Measurements from ENCODE around the gene CTNNA2. TPM values are rescaled to one million over a fixed set of nuclear protein-coding genes. Genes with fewer than 3 reads are reported as not detected.

The CTNNA2 gene
- total RNA-seq, 6 donors from 2014 or later: not detected

GRCh38 chr2:79715338-79715737, 202.5 kb downstream of the CTNNA2 start:
- 74 to 87% methylated on average over 1 of the region's 1 CpG for WGBS, 2 donors
- ATAC-seq (ENCODE audit: low FRiP score in 2 of 2): no peak

GRCh38 chr2:79716266-79716665, 203.4 kb downstream of the CTNNA2 start:
- H3K27ac ChIP-seq: no peak overlapping the region

More at GRCh38 chr2:79715338-79715737, 202.5 kb downstream of the CTNNA2 start:
- H3K36me3 ChIP-seq: no peaks in the 10 kb centered on the region
- H3K27ac ChIP-seq: no peak overlapping the region
- H3K9me3 ChIP-seq: no peaks in the 10 kb centered on the region
- no peak overlapping the region for H3K4me3 ChIP-seq
- no peak for DNase-seq
- H3K4me1 ChIP-seq: no peaks in the 10 kb centered on the region
- TF ChIP-seq POLR2AphosphoS5 (IDR thresholded peaks at IDR 0.05) (no peak), POLR2A (IDR thresholded peaks at IDR 0.05) (no peak), EP300 (IDR thresholded peaks at IDR 0.05) (no peak), CTCF (IDR thresholded peaks at IDR 0.05) (no peak)
- H3K27me3 ChIP-seq: no peaks in the 10 kb centered on the region

GRCh38 chr2:79717364-79718007, 204.6 kb downstream of the CTNNA2 start:
- H3K27me3 ChIP-seq: no peaks in the 10 kb centered on the region
- H3K27ac ChIP-seq: no peak overlapping the region
- no peak for DNase-seq
- TF ChIP-seq EP300 (IDR thresholded peaks at IDR 0.05) (no peak), CTCF (IDR thresholded peaks at IDR 0.05) (no peak), POLR2A (IDR thresholded peaks at IDR 0.05) (no peak), POLR2AphosphoS5 (IDR thresholded peaks at IDR 0.05) (no peak)
- no peaks in the 10 kb centered on the region for H3K36me3 ChIP-seq
- no peaks in the 10 kb centered on the region for H3K4me1 ChIP-seq
- peak; percentile 30 to 93 for ATAC-seq (ENCODE audit: low FRiP score in 2 of 2)
- H3K9me3 ChIP-seq: no peaks in the 10 kb centered on the region
- H3K4me3 ChIP-seq: no peak overlapping the region
- WGBS, 2 donors: 57 to 75% methylated on average over 5 of the region's 5 CpGs

More at GRCh38 chr2:79716266-79716665, 203.4 kb downstream of the CTNNA2 start:
- TF ChIP-seq CTCF (IDR thresholded peaks at IDR 0.05) (no peak), EP300 (IDR thresholded peaks at IDR 0.05) (no peak), POLR2A (IDR thresholded peaks at IDR 0.05) (no peak), POLR2AphosphoS5 (IDR thresholded peaks at IDR 0.05) (no peak)
- no peaks in the 10 kb centered on the region for H3K36me3 ChIP-seq
- H3K9me3 ChIP-seq: no peaks in the 10 kb centered on the region
- no peaks in the 10 kb centered on the region for H3K27me3 ChIP-seq
- 55 to 61% methylated on average over 4 of the region's 4 CpGs for WGBS, 2 donors
- DNase-seq (no peak), ATAC-seq (ENCODE audit: low FRiP score in 2 of 2) (no peak)
- H3K4me1 ChIP-seq: no peaks in the 10 kb centered on the region
- H3K4me3 ChIP-seq: no peak overlapping the region

- TF ChIP-seq POLR2AphosphoS5 (IDR thresholded peaks at IDR 0.05): no peak
- TF ChIP-seq POLR2A (IDR thresholded peaks at IDR 0.05): no peak
- no peak for TF ChIP-seq CTCF (IDR thresholded peaks at IDR 0.05)
- TF ChIP-seq EP300 (IDR thresholded peaks at IDR 0.05): no peak
- Histone ChIP-seq H3K27me3 (no peaks in the 10 kb centered on the region), H3K4me1 (no peaks in the 10 kb centered on the region), H3K9me3 (no peaks in the 10 kb centered on the region), H3K27ac (no peak overlapping the region), H3K4me3 (no peak overlapping the region), H3K36me3 (no peaks in the 10 kb centered on the region)
- ATAC-seq (ENCODE audit: low FRiP score in 2 of 2) (no peak), DNase-seq (no peak)
- 70 to 73% methylated on average over 1 of the region's 1 CpG for WGBS, 2 donors
Observed at GRCh38 chr2:79721061-79721460, 208.2 kb downstream of the CTNNA2 start.

GRCh38 chr2:79721966-79722365, 209.1 kb downstream of the CTNNA2 start:
- Histone ChIP-seq H3K9me3 (no peaks in the 10 kb centered on the region), H3K4me1 (no peaks in the 10 kb centered on the region), H3K27ac (no peak overlapping the region), H3K27me3 (no peaks in the 10 kb centered on the region), H3K4me3 (no peak overlapping the region), H3K36me3 (no peaks in the 10 kb centered on the region)
- 68 to 80% methylated on average over 3 of the region's 3 CpGs for WGBS, 2 donors
- ATAC-seq (ENCODE audit: low FRiP score in 2 of 2) (no peak), DNase-seq (no peak)
- TF ChIP-seq EP300 (IDR thresholded peaks at IDR 0.05): no peak
- TF ChIP-seq POLR2AphosphoS5 (IDR thresholded peaks at IDR 0.05): no peak
- TF ChIP-seq POLR2A (IDR thresholded peaks at IDR 0.05): no peak
- no peak for TF ChIP-seq CTCF (IDR thresholded peaks at IDR 0.05)
